ENCODE data around the gene MRAP. TPM values are rescaled to one million over a fixed set of nuclear protein-coding genes. Genes with fewer than 3 reads are reported as not detected.
"Not testable (repeated sequence)": the region's sequence is repeated elsewhere in the genome, so short reads cannot be mapped to it uniquely, and the experiment has no call there.

Gene MRAP
- polyA plus RNA-seq (ENCODE audit: insufficient read length in 4 of 4), result under 1 TPM in 1 of 4 donors, not detected in 3; 0.35 TPM

- DNase-seq (ENCODE audit: low read depth in 4 of 4, low spot score in 3 of 4), result no peak
Measured at GRCh38 chr21:32298658-32299081, at the start of gene MRAP. Gene MRAP, plus strand, starts transcription at chr21:32298855. Its CDS starts 117 bp downstream, at chr21:32298972.

- no peak for DNase-seq (ENCODE audit: low read depth in 4 of 4, low spot score in 3 of 4)
Measured at GRCh38 chr21:32249511-32250280, 49.0 kb upstream of the MRAP start.

GRCh38 chr21:32252136-32252535 lies 46.5 kb upstream of the MRAP start:
- no peak for DNase-seq (ENCODE audit: low read depth in 4 of 4, low spot score in 3 of 4)

- no peak for DNase-seq (ENCODE audit: low read depth in 4 of 4, low spot score in 3 of 4)
Measured at GRCh38 chr21:32253215-32253641, 45.4 kb upstream of the MRAP start.

GRCh38 chr21:32256251-32256650 lies 42.4 kb upstream of the MRAP start:
- no peak for DNase-seq (ENCODE audit: low read depth in 4 of 4, low spot score in 3 of 4)

GRCh38 chr21:32256873-32257620 lies 41.6 kb upstream of the MRAP start:
- DNase-seq (ENCODE audit: low read depth in 4 of 4, low spot score in 3 of 4), result peak in 1 of 4 donors; percentile 75

GRCh38 chr21:32257962-32258785 lies 40.5 kb upstream of the MRAP start:
- peak in 2 of 4 donors; percentile 68 to 74 for DNase-seq (ENCODE audit: low read depth in 4 of 4, low spot score in 3 of 4)

GRCh38 chr21:32258786-32259048 lies 39.9 kb upstream of the MRAP start:
- not testable (repeated sequence) for DNase-seq (ENCODE audit: low read depth in 4 of 4, low spot score in 3 of 4)

GRCh38 chr21:32260130-32260529 lies 38.5 kb upstream of the MRAP start:
- DNase-seq (ENCODE audit: low read depth in 4 of 4, low spot score in 3 of 4), result no peak

GRCh38 chr21:32261929-32262328 lies 36.7 kb upstream of the MRAP start:
- DNase-seq (ENCODE audit: low read depth in 4 of 4, low spot score in 3 of 4), result no peak

- not testable (repeated sequence) for DNase-seq (ENCODE audit: low read depth in 4 of 4, low spot score in 3 of 4)
Measured at GRCh38 chr21:32265321-32265720, 33.3 kb upstream of the MRAP start.

- no peak for DNase-seq (ENCODE audit: low read depth in 4 of 4, low spot score in 3 of 4)
Measured at GRCh38 chr21:32270748-32271147, 27.9 kb upstream of the MRAP start.

- DNase-seq (ENCODE audit: low read depth in 4 of 4, low spot score in 3 of 4), result no peak
Measured at GRCh38 chr21:32276671-32277070, 22.0 kb upstream of the MRAP start.

- no peak for DNase-seq (ENCODE audit: low read depth in 4 of 4, low spot score in 3 of 4)
Measured at GRCh38 chr21:32278103-32278502, 20.6 kb upstream of the MRAP start.

GRCh38 chr21:32278518-32279376 lies 19.9 kb upstream of the MRAP start, which contains the start of gene MIS18A:
Gene MIS18A, minus strand, starts transcription at chr21:32279049. Its CDS starts 35 bp downstream, at chr21:32279014.
- peak; percentile 83 to 91 (median 90) for DNase-seq (ENCODE audit: low read depth in 4 of 4, low spot score in 3 of 4)

GRCh38 chr21:32279377-32279680 lies 19.3 kb upstream of the MRAP start:
- DNase-seq (ENCODE audit: low read depth in 4 of 4, low spot score in 3 of 4), result no peak

- no peak for DNase-seq (ENCODE audit: low read depth in 4 of 4, low spot score in 3 of 4)
Measured at GRCh38 chr21:32281531-32281930, 17.1 kb upstream of the MRAP start.

- no peak for DNase-seq (ENCODE audit: low read depth in 4 of 4, low spot score in 3 of 4)
Measured at GRCh38 chr21:32282992-32283391, 15.7 kb upstream of the MRAP start.

GRCh38 chr21:32285476-32285875 lies 13.2 kb upstream of the MRAP start:
- DNase-seq (ENCODE audit: low read depth in 4 of 4, low spot score in 3 of 4), result no peak

GRCh38 chr21:32297449-32297848 lies 1.2 kb upstream of the MRAP start:
- no peak for DNase-seq (ENCODE audit: low read depth in 4 of 4, low spot score in 3 of 4)
